Ovary (tissue), 9 donors: Measurements from ENCODE around the gene SCAPER. TPM values are rescaled to one million over a fixed set of nuclear protein-coding genes. Genes with fewer than 3 reads are reported as not detected.

Experiments
- DNase-seq, 5 donors: peaks; one replicate each; pipeline ENCODE4 v3.0.0-alpha.2; 2019 to 2020
- H3K27ac ChIP-seq, 2 donors: fragments of 200-600 bp; one replicate each; pipeline versions ENCODE4 v1.5.1 to v1.8.0; 2019 to 2022
- H3K27me3 ChIP-seq: fragments of 200-600 bp; one replicate; pipeline ENCODE4 v1.8.0; 2022
- H3K36me3 ChIP-seq: fragments of 200-600 bp; sonication (generic); one replicate; pipeline ENCODE4 v1.5.1; 2019
- H3K4me1 ChIP-seq: one replicate; pipeline ENCODE4 v1.8.1; 2013; ENCODE audit warnings: mild to moderate bottlenecking, moderate library complexity; ENCODE audit not compliant: insufficient read depth
- H3K4me3 ChIP-seq: fragments of 200-600 bp; sonication (generic); one replicate; pipeline ENCODE4 v1.5.1; 2017
- H3K9me3 ChIP-seq, 2 donors: fragments of 200-600 bp in 1 of 2; sonication (generic) in 1 of 2; one replicate each; pipeline versions ENCODE4 v1.5.1 to v1.8.1; 2013 to 2019; ENCODE audit warnings: mild to moderate bottlenecking in 1 of 2, moderate library complexity in 1 of 2
- CTCF ChIP-seq, 3 donors: fragments of 450-650 bp in 2 of 3; fragments of 200-600 bp in 1 of 3; IDR thresholded peaks; one replicate each; pipeline versions ENCODE4 v1.5.1 to v1.8.0; 2016 to 2022; ENCODE audit warnings: antibody characterized with exemption in 3 of 3, mild to moderate bottlenecking in 1 of 3
- EP300 ChIP-seq: sonication (generic); formaldehyde crosslinking; IDR thresholded peaks from one replicate; pipeline ENCODE4 v1.6.1; 2017; ENCODE audit warnings: antibody characterized with exemption
- POLR2A ChIP-seq: fragments of 450-650 bp; IDR thresholded peaks from one replicate; pipeline ENCODE4 v1.6.1; 2017; ENCODE audit warnings: antibody characterized with exemption, mild to moderate bottlenecking, moderate library complexity
- WGBS, 3 donors: extraction: QIAGEN DNeasy Blood & Tissue Kit in 1 of 3; methylation state at CpG; one replicate each; pipeline versions ENCODE4 v1.1.5 to v1.1.7; 2013 to 2017; 5-methylcytosine and 5-hydroxymethylcytosine counted together
- intact Hi-C, 4 donors: fragments of 100-400 bp; cut with DNase I; formaldehyde crosslinking; loops; one replicate each; pipeline versions ENCODE4 v1.11.0 to v1.15.1; 2022 to 2023
- polyA plus RNA-seq, 2 donors: library from polyadenylated mRNA; stranded (reverse); fragments of 200-250 nt in 1 of 2; fragments of 350-450 nt in 1 of 2; fragmentation: Illumina TruSeq in 1 of 2; extraction: RNeasy Lipid Tissue Mini Kit (QIAGEN cat#74804) in 1 of 2; gene quantifications; one replicate each; pipeline ENCODE4 v1.2.3, GENCODE V29; 2013 to 2014
- total RNA-seq, 7 donors: library from RNA; depleted of rRNA in 2 of 7; stranded (reverse); fragments of >200 nt in 2 of 7; fragmentation: NEBNext Ultra II Directional in 3 of 7; extraction: Animal tissue kit (Norgen Biotek cat#: 25700) in 3 of 7; gene quantifications; one replicate each; pipeline versions ENCODE4 v1.1.0 to v1.2.4, GENCODE V29; 2016 to 2023
- donor health status: DM: no; HTN: no; CAD: no; lungs with moderate emphysema.
- donor health status: DM: no; HTN: no; CAD: no.
- donor health status: Bipolar disorder and iron deficiency.
- donor health status: DM: yes; HTN: yes; CAD: no.
- donor health status: DM: no; HTN: no; CAD: no.
- donor health status: DM: yes; HTN: yes; CAD: no.

Gene SCAPER
- total and polyA plus RNA-seq, 9 donors, result 13.7 to 45.8 (median 27.9) TPM

- TF ChIP-seq EP300, result no peak
- no peak for TF ChIP-seq POLR2A
- no peak for TF ChIP-seq CTCF (IDR thresholded peaks at IDR 0.05)
- Histone ChIP-seq H3K9me3 (no peaks in the 10 kb centered on the region), H3K27me3 (no peaks in the 10 kb centered on the region), H3K27ac (no peak overlapping the region), H3K36me3 (no peaks in the 10 kb centered on the region), H3K4me1 (no peaks in the 10 kb centered on the region), H3K4me3 (no peak overlapping the region)
- no peak for DNase-seq
- intact Hi-C loops, result no loop called here
- WGBS, 3 donors, result 95 to 100% (median 98%) methylated on average over 1 of the region's 1 CpG
Observed at GRCh38 chr15:76398317-76399104, 506.6 kb downstream of the SCAPER start.

GRCh38 chr15:76393614-76394013 lies 511.5 kb downstream of the SCAPER start:
- intact Hi-C loops, result no loop called here
- Histone ChIP-seq H3K9me3 (no peaks in the 10 kb centered on the region), H3K4me3 (no peak overlapping the region), H3K4me1 (no peaks in the 10 kb centered on the region), H3K27ac (no peak overlapping the region), H3K27me3 (no peaks in the 10 kb centered on the region), H3K36me3 (no peaks in the 10 kb centered on the region)
- WGBS, 3 donors, result 75 to 80% (median 78%) methylated on average over 1 of the region's 1 CpG
- TF ChIP-seq CTCF (IDR thresholded peaks at IDR 0.05) (no peak), POLR2A (no peak), EP300 (no peak)
- peak in 1 of 5 donors; percentile 8 for DNase-seq

GRCh38 chr15:76391847-76392246 lies 513.3 kb downstream of the SCAPER start:
- H3K36me3 ChIP-seq, result no peaks in the 10 kb centered on the region
- no peak for DNase-seq
- H3K27ac ChIP-seq, result no peak overlapping the region
- intact Hi-C loops, result no loop called here
- H3K4me3 ChIP-seq, result no peak overlapping the region
- H3K9me3 ChIP-seq, result no peaks in the 10 kb centered on the region
- TF ChIP-seq CTCF (IDR thresholded peaks at IDR 0.05) (no peak), POLR2A (no peak), EP300 (no peak)
- no peaks in the 10 kb centered on the region for H3K4me1 ChIP-seq
- no peaks in the 10 kb centered on the region for H3K27me3 ChIP-seq

GRCh38 chr15:76391309-76391708 lies 513.8 kb downstream of the SCAPER start:
- Histone ChIP-seq H3K27me3 (no peaks in the 10 kb centered on the region), H3K36me3 (no peaks in the 10 kb centered on the region), H3K4me1 (no peaks in the 10 kb centered on the region), H3K9me3 (no peaks in the 10 kb centered on the region), H3K4me3 (no peak overlapping the region), H3K27ac (no peak overlapping the region)
- intact Hi-C loops, result no loop called here
- no peak for DNase-seq
- TF ChIP-seq CTCF (IDR thresholded peaks at IDR 0.05) (no peak), POLR2A (no peak), EP300 (no peak)
- 95 to 98% (median 96%) methylated on average over 3 of the region's 3 CpGs for WGBS, 3 donors
